HG03520 (cell line): ENCODE data around the gene STRN3.

Experiments used
- ATAC-seq: cut with Tn5 transposase; IDR thresholded peaks from one replicate; pipeline ENCODE4 v1.9.1; 2021; ENCODE audit warnings: mild to moderate bottlenecking, moderate library complexity; ENCODE audit not compliant: unreplicated experiment

Gene STRN3

GRCh38 chr14:30876692-30877091, 149.5 kb downstream of the STRN3 start:
- no peak for ATAC-seq

- no peak for ATAC-seq
Observed at GRCh38 chr14:30875788-30876053, 150.5 kb downstream of the STRN3 start.

- ATAC-seq, result peak; percentile 18
Observed at GRCh38 chr14:30874999-30875787, 151.0 kb downstream of the STRN3 start.

- ATAC-seq, result peak; percentile 60
Observed at GRCh38 chr14:30874120-30874998, 151.8 kb downstream of the STRN3 start, which contains the start of gene COCH. Gene COCH, plus strand, starts transcription at chr14:30874559. Its CDS starts 380 bp downstream, at chr14:30874939.

- ATAC-seq, result no peak
Observed at GRCh38 chr14:30873308-30874119, 152.7 kb downstream of the STRN3 start.

- no peak for ATAC-seq
Observed at GRCh38 chr14:30872602-30873001, 153.6 kb downstream of the STRN3 start.

GRCh38 chr14:30869551-30870155, 156.5 kb downstream of the STRN3 start:
- no peak for ATAC-seq

GRCh38 chr14:30868736-30869135, 157.4 kb downstream of the STRN3 start:
- ATAC-seq, result no peak

GRCh38 chr14:30864934-30865333, 161.2 kb downstream of the STRN3 start:
- no peak for ATAC-seq

GRCh38 chr14:30861200-30861599, 165.0 kb downstream of the STRN3 start:
- ATAC-seq, result no peak

GRCh38 chr14:30855345-30856037, 170.7 kb downstream of the STRN3 start:
- ATAC-seq, result peak; percentile 45

GRCh38 chr14:30854492-30854891, 171.7 kb downstream of the STRN3 start:
- ATAC-seq, result peak; percentile 34

- ATAC-seq, result no peak
Observed at GRCh38 chr14:30853946-30854345, 172.2 kb downstream of the STRN3 start.

GRCh38 chr14:30849983-30850382, 176.2 kb downstream of the STRN3 start:
- no peak for ATAC-seq

GRCh38 chr14:30849354-30849753, 176.8 kb downstream of the STRN3 start:
- ATAC-seq, result peak; percentile 93

- ATAC-seq, result no peak
Observed at GRCh38 chr14:30848449-30849240, 177.5 kb downstream of the STRN3 start.
